Epithelial cell of proximal tubule (primary cell): ENCODE results near the gene MLLT6. TPM values are rescaled to one million over a fixed set of nuclear protein-coding genes. Genes with fewer than 3 reads are reported as not detected.

Source experiments
- DNase-seq: peaks from one replicate; pipeline ENCODE4 v3.0.0-alpha.2; 2011; ENCODE audit warnings: low read depth
- H3K4me3 ChIP-seq: 2 replicates; pipeline ENCODE4 v1.5.1; 2011; ENCODE audit warnings: low read depth, mild to moderate bottlenecking, low read length
- total RNA-seq: library from RNA; depleted of rRNA; stranded (reverse); fragments of >200 nt; gene quantifications from 2 replicates; pipeline ENCODE4 v1.2.3, GENCODE V29; 2015
- TF ChIP-seq, protein P1 (sequence below): conservative IDR thresholded peaks from 2 replicates; pipeline ENCODE4 v1.5.1; 2012; ENCODE audit warnings: low read depth, mild to moderate bottlenecking, low read length

Gene MLLT6
- total RNA-seq, 1 donor from 2014 or later, result 34.2 TPM

DNA sequence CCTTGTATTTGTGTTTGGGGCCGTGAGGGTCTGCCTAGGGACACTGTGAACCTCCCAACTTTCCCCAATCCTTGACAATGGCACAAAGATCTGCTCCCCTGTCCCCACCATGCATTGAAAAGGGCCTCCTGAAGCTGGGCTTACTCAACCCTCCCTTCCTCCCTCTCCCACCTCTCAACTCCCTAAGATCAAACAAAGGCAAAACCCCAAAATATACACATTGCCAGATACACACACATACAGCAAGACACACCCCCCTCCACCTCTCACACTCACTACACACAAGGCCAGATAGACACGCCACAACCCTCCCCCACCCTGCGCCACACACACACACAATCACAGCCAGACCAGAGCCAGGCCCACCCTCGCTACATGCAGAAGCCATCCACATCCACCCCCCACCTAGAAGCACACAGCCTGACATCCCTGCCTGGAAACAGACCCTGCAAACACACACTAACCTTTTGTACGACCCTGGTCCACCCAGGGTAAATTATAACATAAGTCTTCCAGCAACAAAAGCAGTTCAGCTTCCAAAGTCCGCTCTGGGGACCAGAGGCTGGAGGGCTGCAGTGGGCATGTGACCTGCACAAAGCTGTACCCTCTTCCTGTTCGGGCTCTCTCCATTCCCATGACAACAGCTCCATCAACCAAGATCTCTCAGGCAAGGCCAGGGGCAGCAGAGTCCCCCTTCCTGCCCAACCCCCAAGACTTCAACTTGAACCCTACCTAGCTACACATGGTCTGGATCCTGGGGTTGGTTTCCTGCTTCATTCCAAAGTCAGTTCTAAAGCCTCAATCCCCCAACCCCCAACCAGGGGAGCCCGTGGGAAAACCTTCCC, 41.2 kb downstream of the MLLT6 start:
- peak overlapping the region; percentile 99 for H3K4me3 ChIP-seq
- DNase-seq, result no peak

DNA sequence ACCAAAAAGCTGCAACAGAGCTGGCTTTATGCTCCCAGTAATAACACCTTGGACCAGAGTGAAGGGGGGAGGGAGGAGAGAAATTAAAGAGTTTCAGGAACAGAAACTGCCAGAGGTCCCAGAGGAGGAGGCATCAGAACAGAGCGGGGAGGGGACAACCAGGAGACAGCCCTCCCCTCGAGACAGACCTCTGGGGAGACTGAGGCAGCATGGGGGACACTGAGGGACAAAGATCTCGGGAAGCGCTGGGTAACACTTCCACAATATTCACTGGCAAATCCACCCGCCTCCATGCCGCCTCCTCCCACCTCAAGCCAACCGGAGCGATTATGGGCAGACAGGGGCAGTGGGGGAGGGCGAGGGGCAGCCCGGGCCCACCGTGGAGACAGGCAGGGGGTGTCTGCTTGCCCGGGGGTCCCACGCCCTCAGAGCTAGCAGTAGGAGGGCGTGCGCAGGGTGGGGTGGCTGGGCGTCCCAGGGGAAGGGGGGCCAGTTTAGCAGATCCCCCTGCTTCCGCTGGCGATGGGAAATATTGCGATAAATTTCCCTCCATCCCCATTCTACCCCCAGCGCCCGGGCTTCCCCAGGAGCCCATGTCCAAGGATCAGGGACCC, 41.9 kb downstream of the MLLT6 start:
- no peak for DNase-seq
- H3K4me3 ChIP-seq, result peak overlapping the region; percentile 99
- TF ChIP-seq, protein P1, sequence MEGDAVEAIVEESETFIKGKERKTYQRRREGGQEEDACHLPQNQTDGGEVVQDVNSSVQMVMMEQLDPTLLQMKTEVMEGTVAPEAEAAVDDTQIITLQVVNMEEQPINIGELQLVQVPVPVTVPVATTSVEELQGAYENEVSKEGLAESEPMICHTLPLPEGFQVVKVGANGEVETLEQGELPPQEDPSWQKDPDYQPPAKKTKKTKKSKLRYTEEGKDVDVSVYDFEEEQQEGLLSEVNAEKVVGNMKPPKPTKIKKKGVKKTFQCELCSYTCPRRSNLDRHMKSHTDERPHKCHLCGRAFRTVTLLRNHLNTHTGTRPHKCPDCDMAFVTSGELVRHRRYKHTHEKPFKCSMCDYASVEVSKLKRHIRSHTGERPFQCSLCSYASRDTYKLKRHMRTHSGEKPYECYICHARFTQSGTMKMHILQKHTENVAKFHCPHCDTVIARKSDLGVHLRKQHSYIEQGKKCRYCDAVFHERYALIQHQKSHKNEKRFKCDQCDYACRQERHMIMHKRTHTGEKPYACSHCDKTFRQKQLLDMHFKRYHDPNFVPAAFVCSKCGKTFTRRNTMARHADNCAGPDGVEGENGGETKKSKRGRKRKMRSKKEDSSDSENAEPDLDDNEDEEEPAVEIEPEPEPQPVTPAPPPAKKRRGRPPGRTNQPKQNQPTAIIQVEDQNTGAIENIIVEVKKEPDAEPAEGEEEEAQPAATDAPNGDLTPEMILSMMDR, result no peak

More for the DNA sequence above, 41.2 kb downstream of the MLLT6 start:
- TF ChIP-seq, protein P1, result no peak

DNA sequence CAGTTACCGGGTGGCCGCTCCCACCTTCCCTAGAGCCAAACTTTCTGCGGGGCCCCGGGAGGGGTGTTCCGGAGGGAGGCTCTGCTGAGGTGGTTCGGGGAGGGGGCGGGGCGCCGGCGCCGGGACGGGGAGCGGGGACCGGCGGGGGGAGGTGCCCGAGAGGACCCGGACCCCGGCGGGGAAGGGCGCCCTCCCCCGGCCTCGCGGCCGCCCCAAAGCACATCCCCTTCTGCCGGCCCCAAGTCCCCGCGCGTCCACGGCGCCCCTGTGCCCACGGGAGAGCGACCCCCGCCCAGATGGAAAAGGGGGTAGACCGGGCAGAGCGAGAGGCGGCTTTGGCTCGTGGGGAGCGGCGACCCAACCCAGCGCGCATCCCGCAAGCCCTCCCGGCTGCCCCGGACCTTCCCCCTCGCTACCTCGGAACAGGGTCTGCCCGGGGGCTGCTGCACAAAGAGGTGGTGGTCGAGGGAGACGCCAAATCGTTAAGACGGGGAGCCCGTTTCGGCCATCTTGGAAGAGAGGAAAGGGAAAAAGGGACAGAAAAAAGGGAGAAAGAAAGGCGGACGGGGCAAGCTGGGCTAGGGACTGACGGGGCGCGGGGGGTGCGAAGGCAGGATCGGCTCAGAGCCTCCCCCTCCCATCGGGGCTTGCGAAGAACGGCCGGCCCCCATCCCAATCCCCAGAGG, 42.5 kb downstream of the MLLT6 start:
- TF ChIP-seq, protein P1, result no peak
- peak overlapping the region; percentile 99 for H3K4me3 ChIP-seq
- DNase-seq, result no peak

DNA sequence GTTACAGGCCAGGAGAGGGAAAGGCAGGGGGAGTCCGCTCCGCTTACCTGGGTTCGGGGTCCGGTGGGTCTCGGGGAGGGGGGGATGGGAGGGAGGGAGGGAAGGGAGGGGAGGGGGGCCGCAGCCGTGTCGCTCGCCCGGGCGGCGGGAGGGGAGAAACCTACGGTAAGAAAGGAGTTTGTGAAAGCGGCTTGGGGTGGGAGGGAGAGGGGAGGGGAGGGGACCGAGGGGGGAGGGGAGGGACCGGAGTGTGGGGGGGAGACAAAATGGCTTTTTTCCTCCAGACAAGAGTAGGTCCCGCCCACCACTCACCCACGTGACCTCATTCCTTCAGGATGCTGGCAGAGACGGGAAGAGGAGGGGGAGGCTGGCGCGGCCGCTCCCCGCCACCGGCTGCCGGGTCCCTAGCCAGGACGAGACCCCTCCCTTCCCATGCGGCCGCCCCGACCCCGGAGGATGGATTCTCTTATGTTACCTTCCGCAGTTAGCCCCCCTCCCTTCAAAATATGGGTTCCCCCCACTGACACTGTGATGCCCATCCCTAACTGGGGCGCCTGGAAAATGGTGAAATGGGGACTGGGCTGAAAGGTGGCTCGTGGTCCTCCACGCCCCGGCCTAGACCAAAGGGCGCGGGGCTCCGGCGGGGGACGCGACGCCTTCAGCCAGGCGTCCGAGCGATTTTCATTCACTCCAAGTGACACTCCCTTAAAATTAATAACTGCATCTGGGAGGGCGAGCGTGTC, 43.2 kb downstream of the MLLT6 start, which contains the start of gene PCGF2:
PCGF2 (minus strand) TSS at position 188 of the 743 bp plus-strand sequence. CDS start 7,934 bp downstream, outside the sequence.
- DNase-seq, result peak; percentile 25
- TF ChIP-seq, protein P1, result no peak
- H3K4me3 ChIP-seq, result peak within 1 kb of the TSS; percentile 99

DNA sequence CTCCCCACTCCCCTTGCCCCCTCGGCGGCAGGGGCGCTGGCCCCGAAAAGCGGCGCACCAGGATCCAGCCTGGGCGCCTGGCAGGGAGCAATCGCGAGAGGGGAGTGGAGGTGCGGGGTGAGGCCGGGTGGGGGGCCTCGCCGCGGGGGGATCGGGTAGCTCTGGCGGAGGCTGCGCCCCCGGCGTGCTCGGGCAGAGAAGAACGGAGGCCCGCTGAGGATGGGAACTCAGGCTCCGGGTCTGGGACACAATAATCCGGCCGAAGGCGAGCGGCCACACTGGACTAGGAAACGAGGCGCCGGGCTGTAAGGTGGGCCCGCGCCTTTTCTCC, 43.8 kb downstream of the MLLT6 start:
- TF ChIP-seq, protein P1, result no peak
- DNase-seq, result no peak
- peak overlapping the region; percentile 99 for H3K4me3 ChIP-seq

DNA sequence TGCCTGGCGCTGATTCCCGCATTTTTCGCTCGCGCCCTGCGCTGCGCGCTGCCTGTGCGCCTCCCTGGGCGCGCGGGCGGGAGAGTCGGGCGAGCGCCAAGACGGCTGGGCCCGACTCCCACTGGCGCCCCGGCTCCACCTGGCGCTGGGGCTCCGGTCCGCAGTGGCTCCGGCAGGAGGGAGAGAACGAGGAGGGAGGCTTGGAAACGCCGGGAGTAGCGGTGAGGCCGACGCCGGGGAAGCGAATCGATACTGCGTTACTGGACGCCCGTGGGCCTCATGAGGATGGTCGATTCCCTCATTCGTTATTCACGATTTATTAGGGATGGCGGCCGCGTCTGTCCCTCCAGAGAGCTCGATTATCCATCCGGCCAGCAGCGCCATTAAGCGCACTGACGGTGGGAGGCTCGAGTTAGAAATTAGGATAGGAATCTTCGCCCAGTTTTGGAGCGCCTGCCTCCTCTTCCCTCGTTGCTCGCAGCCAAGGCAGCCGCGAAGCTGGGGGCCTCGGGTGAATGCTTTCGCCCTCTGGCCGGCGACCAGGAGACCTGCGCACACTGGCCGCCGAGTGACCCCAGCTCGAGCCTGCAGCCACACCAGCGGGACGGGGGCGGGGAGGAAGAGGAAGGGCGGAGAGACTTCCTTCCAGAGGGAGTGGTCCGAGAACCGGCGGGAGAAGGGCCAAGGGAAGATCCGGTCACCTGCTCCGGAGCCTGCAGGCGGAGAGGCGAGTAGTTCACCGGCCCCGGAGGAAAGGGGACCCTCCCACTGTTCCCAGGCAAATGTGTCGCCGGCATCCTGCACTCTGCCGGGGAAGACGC, 44.4 kb downstream of the MLLT6 start:
- TF ChIP-seq, protein P1, result peak; percentile 4
- peak; percentile 9 for DNase-seq
- H3K4me3 ChIP-seq, result peak overlapping the region; percentile 99
